Stimulated activated CD4-positive, alpha-beta T cell treated with anti-CD3 and anti-CD28 coated beads, Interleukin-4, amount 100 ng/mL, for 24 hours (primary cell): ENCODE data around the gene DLGAP3.
"Not testable (repeated sequence)": the region's sequence is repeated elsewhere in the genome, so short reads cannot be mapped to it uniquely, and the experiment has no call there.

Experiments used
- DNase-seq: peaks from one replicate; pipeline ENCODE4 v3.0.0-alpha.2; 2020

The DLGAP3 gene, protein sequence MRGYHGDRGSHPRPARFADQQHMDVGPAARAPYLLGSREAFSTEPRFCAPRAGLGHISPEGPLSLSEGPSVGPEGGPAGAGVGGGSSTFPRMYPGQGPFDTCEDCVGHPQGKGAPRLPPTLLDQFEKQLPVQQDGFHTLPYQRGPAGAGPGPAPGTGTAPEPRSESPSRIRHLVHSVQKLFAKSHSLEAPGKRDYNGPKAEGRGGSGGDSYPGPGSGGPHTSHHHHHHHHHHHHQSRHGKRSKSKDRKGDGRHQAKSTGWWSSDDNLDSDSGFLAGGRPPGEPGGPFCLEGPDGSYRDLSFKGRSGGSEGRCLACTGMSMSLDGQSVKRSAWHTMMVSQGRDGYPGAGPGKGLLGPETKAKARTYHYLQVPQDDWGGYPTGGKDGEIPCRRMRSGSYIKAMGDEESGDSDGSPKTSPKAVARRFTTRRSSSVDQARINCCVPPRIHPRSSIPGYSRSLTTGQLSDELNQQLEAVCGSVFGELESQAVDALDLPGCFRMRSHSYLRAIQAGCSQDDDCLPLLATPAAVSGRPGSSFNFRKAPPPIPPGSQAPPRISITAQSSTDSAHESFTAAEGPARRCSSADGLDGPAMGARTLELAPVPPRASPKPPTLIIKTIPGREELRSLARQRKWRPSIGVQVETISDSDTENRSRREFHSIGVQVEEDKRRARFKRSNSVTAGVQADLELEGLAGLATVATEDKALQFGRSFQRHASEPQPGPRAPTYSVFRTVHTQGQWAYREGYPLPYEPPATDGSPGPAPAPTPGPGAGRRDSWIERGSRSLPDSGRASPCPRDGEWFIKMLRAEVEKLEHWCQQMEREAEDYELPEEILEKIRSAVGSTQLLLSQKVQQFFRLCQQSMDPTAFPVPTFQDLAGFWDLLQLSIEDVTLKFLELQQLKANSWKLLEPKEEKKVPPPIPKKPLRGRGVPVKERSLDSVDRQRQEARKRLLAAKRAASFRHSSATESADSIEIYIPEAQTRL

DNA sequence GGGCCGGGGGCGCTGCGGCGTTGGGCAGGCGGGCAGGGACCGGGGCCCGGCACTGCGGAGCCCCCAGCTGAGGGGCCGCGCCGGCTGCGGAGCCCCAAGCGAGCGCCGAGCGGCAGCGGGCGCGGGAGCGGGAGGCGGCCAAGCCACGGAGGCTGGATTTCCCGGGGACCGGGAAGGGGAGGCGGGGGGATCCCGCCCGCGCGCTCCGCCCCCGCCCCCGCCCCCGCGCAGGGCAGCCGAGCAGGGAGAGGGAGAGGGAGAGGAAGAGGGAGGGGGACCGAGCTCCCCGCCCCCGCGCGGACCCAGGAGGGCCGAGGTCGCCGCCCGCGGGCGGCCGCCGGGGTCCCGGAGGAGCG lies at the start of gene DLGAP3:
Gene DLGAP3 (minus strand): TSS at position 154 of the 356 bp plus-strand sequence. CDS start 24,267 bp downstream, outside the sequence.
- DNase-seq: no peak

- DNase-seq: no peak
Measured at GRCh38 chr1:34978921-34979320, 49.5 kb upstream of the DLGAP3 start.

DNA sequence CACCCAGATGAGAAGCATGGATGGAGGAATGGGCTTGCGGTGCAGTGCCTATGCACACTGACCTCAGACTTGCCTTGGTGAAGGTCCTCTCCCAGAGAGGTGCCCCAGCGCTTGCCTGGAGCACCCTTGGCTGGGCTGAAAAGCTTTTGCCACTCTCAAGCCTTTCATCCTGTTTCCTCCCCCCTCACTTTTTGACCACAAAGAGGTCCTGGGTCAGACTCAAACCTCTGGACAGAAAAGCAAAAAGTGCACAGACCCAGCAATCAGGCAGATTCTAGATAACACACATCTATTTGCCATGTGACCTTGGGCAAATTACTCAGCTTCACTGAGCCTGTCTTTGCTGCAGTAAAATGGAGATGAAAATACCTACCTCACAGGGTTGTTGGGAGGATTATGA lies 48.4 kb upstream of the DLGAP3 start:
- DNase-seq: no peak

DNA sequence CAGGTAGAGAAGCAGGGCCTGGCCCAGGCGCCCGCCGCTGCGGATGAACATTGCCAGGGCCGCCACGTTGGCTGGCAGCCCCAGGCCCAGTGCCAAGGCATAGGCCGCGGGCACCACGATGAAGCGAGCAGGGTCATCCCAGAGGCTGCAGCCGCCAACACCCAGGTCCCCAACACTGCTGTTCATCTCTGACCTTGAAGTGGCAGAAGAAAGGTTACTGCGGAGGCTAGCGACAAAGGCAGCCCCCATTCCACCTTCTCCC lies 47.7 kb upstream of the DLGAP3 start:
- no peak for DNase-seq

DNA sequence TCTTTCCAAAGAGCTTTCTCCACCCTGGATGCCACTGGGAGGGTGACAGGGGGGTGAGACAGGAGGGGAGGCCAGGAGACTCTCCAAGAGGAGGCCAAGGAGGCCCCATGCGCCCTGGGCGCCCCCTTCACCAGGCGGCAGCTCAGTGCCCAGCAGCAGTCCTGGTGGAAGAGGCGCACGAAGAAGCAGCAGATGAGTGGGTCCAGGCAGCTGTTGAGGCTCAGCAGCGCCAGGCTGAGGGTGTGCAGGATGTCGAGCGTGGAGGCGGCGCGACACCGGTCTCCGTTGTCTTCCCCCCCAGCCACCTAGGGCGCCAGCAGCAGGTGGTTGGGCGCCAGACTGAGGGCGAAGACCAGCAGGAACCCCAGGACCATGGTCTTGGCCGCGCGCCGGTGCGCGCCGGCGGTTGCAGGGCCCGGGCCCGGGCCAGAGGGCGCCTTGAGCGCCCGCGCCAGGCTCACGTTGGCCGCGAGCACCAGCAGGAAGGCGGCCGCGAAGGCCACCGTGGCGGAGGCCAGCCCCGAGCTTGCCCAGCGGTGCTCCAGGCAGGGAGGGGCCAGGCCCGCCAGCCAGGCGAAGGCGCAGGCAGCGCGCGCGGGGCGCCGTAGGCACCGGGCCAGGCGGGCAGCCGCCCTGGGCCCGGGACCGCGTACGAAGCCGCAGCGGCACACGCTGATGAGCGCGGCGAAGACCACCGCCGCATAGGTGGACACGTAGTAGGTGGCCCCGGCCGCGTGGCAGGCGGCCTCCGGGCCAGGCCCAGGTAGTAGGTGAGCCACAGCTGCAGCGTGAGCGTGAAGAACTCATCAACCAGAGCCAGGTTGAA lies 47.1 kb upstream of the DLGAP3 start:
- no peak for DNase-seq

DNA sequence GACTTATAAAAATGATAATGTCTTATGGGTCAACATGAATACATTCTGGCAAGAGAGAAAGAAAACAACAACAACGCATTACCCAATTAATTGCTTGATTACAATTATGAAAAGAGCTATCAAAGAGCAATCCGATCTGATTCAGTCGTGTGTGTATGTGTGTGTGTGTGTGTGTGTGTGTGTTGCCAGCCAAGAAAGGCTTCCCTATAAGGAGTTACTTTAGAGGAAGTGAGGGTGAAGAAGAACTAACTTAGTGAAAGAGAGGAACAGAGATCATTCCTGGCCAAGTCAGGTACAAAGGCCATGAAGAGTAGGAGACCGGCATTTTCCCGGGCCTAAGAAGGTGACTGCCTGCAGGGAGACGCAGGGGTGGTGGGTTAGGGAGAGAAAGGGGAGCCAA lies 46.3 kb upstream of the DLGAP3 start:
- no peak for DNase-seq

DNA sequence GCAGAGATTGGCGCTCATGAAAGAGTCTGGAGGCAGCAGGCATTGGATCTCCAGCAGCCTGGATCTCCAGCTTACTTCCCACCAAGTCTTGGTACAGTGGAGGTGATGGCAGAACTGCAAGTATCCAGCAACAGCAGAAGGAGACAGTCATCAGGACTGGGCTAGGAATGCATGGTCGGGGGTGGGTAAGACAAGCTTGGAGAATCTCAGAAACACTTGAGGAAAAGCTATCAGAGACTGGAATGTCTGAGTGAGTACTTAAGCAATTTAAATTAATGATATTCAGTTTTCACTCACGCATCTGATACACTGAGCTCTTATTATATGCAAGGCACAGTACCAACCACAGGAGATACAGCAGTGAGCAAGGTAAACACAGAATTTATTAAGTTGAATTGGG lies 45.9 kb upstream of the DLGAP3 start:
- no peak for DNase-seq

DNA sequence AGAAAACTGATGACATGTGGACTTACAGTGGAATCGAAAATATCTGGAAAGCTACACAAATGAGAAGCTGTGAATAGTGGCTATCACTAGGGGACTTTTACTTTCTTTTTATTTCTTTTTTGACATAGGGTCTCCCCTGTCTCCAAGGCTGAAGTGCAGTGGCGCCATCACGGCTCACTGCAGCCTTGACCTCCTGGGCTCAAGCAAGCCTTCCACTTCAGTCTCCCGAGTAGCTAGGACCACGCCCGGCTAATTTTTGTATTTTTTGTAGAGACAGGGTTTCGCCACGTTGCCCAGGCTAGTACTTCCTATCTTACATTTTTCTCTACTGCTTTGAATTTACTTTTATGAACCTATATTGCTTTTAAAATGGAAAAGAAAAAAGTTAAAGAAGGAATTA lies 45.2 kb upstream of the DLGAP3 start:
- no peak for DNase-seq

DNA sequence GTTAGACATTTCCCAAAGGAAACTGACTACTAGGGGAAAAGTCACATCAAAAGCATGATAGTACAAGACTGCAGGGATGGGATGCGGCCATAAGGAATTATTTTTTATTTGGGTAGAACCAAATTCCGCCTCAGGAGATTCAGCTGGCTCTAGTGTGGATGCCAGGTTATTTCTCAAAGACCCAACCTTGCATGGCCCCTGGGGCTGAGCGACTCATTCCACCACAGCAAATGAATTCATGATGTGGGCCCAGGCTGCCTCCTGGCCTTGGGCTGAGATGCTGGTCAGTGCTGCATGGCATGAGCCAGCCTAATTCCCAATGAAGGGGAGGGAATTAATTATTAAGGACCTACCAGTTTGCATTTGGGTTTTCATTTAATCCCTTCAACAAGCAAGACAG lies 43.9 kb upstream of the DLGAP3 start:
- no peak for DNase-seq

GRCh38 chr1:34970829-34971228 lies 41.4 kb upstream of the DLGAP3 start:
- no peak for DNase-seq

- no peak for DNase-seq
Measured at GRCh38 chr1:34970220-34970735, 40.8 kb upstream of the DLGAP3 start.

DNA sequence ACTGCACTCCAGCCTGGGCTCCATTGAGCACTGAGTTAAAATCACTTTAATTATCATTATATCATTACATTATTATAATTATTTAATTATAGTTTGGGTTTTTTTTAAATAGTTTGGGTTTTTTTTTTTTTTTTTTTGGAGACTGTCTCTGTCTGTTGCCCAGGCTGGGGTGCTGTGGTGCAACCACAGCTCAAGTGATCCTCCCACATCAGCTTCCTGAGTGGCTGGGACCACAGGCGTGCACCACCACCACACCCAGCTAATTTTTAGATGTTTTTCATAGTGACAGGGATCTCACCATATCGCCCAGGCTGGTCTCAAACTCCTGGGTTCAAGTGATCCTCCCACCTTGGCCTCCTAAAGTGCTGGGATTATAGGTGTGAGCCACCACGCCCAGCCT lies 38.8 kb upstream of the DLGAP3 start:
- DNase-seq: not testable (repeated sequence)

GRCh38 chr1:34967672-34968071 lies 38.2 kb upstream of the DLGAP3 start:
- not testable (repeated sequence) for DNase-seq

DNA sequence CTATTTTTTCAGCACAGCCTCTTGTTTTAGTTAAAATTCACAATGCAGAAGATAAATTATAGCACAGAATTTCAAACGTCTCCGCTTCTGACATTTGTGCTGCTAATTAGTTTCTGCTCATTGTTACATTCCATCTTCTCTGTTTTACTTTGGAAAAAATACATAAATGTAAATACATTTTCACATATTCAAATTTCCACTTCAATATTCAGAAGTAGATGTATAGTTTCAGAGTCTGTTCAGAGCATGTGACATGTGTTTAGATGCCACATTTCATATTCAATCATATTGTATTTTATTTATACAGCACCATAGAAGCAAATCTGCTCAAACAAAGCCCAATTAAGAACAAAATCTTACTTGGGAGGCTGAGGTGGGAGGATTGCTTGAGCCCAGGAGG lies 36.1 kb upstream of the DLGAP3 start:
- DNase-seq: no peak

- no peak for DNase-seq
Measured at GRCh38 chr1:34950428-34950827, 21.0 kb upstream of the DLGAP3 start.

DNA sequence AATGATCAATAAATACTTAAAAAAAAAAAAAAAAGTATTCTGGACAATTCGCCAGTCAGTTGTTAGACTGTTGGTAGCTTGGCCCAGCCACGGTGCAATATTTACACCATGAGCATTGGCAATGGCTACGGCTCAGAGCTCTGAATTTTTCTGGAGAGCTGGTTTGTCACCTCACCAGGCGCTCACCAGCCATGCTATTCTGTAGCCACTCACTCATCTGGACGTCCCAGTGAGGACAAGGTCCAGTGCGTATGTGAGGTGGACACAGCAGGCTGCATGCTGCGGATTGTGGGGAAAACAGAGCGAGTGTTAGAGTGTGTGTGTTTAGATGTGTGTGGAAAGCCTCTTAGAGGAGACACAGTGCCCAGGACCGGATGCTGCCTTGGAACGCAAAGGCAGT lies 19.3 kb upstream of the DLGAP3 start:
- not testable (repeated sequence) for DNase-seq

GRCh38 chr1:34947641-34948314 lies 18.3 kb upstream of the DLGAP3 start:
- DNase-seq: not testable (repeated sequence)

DNA sequence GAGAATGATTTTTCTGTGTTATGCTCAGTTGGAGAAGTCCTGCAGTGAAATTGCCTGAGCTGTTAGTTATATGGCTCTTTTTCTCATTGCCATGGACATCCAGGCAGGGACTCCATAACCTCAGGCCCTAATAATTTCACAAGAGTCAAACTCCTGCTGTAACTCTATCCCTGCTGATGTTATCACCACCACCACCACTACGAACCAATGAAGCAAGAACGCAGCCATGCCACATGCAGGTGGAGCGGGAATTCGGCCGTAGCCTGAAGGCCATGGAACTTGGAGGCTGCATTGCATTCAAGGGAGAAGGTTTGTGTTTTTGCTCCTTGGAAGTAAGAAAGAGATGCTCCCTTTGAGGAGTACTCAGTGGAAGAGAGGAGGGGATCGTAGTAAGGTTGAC lies 16.8 kb upstream of the DLGAP3 start:
- DNase-seq: no peak

- not testable (repeated sequence) for DNase-seq
Measured at GRCh38 chr1:34941798-34942197, 12.3 kb upstream of the DLGAP3 start.

GRCh38 chr1:34930702-34931071 lies 1.2 kb upstream of the DLGAP3 start:
- no peak for DNase-seq

DNA sequence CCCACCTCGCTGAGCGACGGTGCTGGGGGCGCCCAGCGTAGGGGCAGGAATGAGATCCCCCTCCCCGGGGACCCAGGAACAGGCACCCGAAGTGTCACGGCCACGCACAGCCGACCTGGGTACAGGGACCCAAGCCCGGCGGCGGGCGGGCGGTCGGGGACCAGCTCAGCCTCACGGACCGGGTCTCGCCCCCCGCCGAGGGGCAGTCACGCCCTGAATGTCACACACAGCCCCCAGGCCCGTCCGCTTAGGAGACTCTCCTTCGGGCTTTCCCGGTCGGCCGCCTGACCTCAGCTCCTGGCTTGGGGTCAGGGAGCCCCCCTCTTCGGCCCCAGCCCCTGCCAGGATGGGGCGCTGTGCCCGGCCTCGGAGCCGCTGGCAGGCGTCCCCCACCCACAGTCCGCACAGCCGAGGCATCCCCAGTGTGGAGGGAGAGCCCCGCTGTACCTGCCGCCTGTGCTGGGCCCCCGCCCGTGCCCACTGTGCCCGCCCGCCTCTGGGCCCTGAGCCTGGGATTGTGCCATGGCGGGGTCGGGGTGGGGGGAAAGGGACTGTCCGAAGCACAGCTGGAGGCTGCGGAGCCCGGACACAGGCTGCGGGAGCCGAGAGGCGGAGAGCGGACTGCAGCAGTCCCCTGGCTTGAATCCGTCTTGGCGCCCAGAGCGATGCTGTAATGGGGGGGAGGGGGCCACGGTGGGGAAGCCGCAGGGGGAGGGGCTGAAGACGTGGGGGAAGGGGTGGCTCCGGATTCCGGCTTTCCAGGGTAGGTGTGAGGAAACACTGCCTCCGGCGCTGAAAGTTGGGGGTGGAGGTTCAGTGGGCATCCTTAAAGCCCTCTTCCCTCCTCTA lies 627 bp upstream of the DLGAP3 start:
- no peak for DNase-seq
